ENCODE results near the gene RASA2.
"Not testable (repeated sequence)": the region's sequence is repeated elsewhere in the genome, so short reads cannot be mapped to it uniquely, and the experiment has no call there.

Gene RASA2

DNA sequence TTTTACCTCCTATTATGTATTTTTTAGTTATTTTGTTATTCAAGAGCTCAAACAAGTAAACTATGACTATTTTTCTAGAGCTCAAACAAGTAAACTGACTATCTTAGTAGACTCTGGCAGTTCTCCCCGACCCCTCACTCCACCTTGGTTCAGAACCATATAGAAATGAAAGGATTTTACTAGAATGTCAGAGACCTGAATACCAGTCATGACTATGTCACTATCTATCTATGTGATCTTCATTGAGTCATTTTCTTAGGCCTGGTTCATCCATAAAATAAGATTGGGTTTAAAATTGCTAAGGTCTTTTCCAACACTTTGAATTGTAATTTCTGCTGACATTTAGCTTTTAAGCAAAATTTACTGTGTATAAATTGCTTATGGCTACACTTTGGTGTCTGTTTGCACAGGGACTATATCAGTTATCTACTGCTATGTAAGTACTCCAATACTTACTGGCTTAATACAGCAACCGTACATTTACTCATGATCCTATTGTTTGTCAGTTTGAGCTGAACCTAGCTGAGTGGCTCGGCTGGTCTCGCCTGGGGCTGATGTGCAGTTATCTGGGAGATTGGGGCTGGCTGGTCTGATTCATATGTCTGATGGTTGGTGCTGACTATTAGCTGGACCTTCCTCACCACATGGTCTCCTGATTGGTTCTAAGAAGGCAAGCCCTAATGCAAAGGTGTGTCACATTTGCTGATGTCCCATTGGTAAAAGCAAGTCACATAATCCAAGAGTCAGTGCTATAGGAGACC lies 37.0 kb downstream of the RASA2 start:
- no peaks in the 10 kb centered on the region for H3K27me3 Mint-ChIP-seq
- H3K36me3 Mint-ChIP-seq (ENCODE audit: low read depth): peaks cover 43% of the 10 kb centered on the region
- H3K9me3 Mint-ChIP-seq: no peaks in the 10 kb centered on the region
- no peak overlapping the region for H3K4me3 Mint-ChIP-seq
- H3K4me1 Mint-ChIP-seq (ENCODE audit: low read depth): peaks cover 19% of the 10 kb centered on the region
- H3K27ac Mint-ChIP-seq: no peak overlapping the region
- intact Hi-C loops (cut with micrococcal nuclease): no loop called here

GRCh38 chr3:141524988-141525387 lies 38.2 kb downstream of the RASA2 start:
- intact Hi-C loops (cut with micrococcal nuclease): no loop called here
- Mint-ChIP-seq H3K4me1 (ENCODE audit: low read depth) (peaks cover 29% of the 10 kb centered on the region), H3K27ac (no peak overlapping the region), H3K9me3 (no peaks in the 10 kb centered on the region), H3K36me3 (ENCODE audit: low read depth) (peaks cover 36% of the 10 kb centered on the region), H3K27me3 (no peaks in the 10 kb centered on the region), H3K4me3 (no peak overlapping the region)

DNA sequence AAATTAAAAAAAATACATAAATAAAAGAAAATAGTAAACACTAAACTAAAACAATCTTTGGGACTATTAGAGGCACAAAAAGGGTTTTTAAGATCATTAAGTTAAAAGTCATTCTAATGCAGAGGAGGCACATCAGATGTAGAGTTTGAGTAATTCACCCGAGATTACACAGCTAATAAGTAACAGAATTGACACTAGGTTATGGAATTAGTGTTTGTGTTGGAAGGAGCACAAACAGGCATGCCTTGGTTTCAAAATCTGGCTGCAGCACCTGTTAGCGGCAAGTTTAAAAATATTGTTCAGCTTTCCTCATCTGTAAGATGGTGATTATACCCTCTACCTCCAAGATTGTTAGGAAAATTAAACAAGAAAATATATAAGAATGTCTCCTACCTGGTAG lies 39.0 kb downstream of the RASA2 start:
- intact Hi-C loops (cut with micrococcal nuclease): no loop called here
- Mint-ChIP-seq H3K27me3 (no peaks in the 10 kb centered on the region), H3K4me1 (ENCODE audit: low read depth) (peaks cover 37% of the 10 kb centered on the region), H3K27ac (no peak overlapping the region), H3K36me3 (ENCODE audit: low read depth) (peaks cover 27% of the 10 kb centered on the region), H3K4me3 (no peak overlapping the region), H3K9me3 (no peaks in the 10 kb centered on the region)

DNA sequence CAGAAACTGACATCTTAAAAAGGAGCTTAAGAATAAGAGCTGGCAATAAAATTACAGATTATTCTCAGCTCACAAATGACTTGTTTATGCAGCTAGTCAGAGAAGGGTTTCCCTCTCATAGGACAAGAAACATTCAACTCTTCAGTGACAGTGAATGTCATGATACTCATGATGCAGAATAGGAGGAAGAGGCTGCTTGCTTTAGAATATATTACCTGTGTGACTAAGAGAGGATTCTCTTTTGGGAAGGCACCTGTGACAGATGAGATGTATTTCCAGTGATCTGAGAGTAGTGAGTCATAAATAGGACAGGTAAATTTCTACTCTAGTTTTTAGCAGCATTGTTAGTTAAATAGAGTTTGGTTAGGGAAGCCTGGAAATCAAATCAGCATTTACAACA lies 39.9 kb downstream of the RASA2 start:
- intact Hi-C loops (cut with micrococcal nuclease): no loop called here
- no peak overlapping the region for H3K4me3 Mint-ChIP-seq
- H3K9me3 Mint-ChIP-seq: no peaks in the 10 kb centered on the region
- H3K27me3 Mint-ChIP-seq: no peaks in the 10 kb centered on the region
- no peak overlapping the region for H3K27ac Mint-ChIP-seq
- H3K4me1 Mint-ChIP-seq (ENCODE audit: low read depth): peaks cover 38% of the 10 kb centered on the region
- peaks cover 21% of the 10 kb centered on the region for H3K36me3 Mint-ChIP-seq (ENCODE audit: low read depth)

- H3K27ac Mint-ChIP-seq: peak overlapping the region; percentile 25
- no peaks in the 10 kb centered on the region for H3K27me3 Mint-ChIP-seq
- peaks cover 43% of the 10 kb centered on the region for H3K4me1 Mint-ChIP-seq (ENCODE audit: low read depth)
- H3K36me3 Mint-ChIP-seq (ENCODE audit: low read depth): peaks cover 14% of the 10 kb centered on the region
- intact Hi-C loops (cut with micrococcal nuclease): no loop called here
- no peaks in the 10 kb centered on the region for H3K9me3 Mint-ChIP-seq
- no peak overlapping the region for H3K4me3 Mint-ChIP-seq
These were observed 42.0 kb downstream of the RASA2 start for GRCh38 chr3:141528800-141529199.

GRCh38 chr3:141529256-141529655 lies 42.4 kb downstream of the RASA2 start:
- Mint-ChIP-seq H3K4me1 (ENCODE audit: low read depth) (peaks cover 39% of the 10 kb centered on the region), H3K36me3 (ENCODE audit: low read depth) (peaks cover 10% of the 10 kb centered on the region)

GRCh38 chr3:141529717-141530414 lies 43.0 kb downstream of the RASA2 start:
- H3K4me3 Mint-ChIP-seq: no peak overlapping the region
- H3K36me3 Mint-ChIP-seq (ENCODE audit: low read depth): peaks cover 9% of the 10 kb centered on the region
- peaks cover 35% of the 10 kb centered on the region for H3K4me1 Mint-ChIP-seq (ENCODE audit: low read depth)
- H3K27ac Mint-ChIP-seq: peak overlapping the region; percentile 70
- H3K9me3 Mint-ChIP-seq: no peaks in the 10 kb centered on the region
- intact Hi-C loops (cut with micrococcal nuclease): no loop called here
- no peaks in the 10 kb centered on the region for H3K27me3 Mint-ChIP-seq

More at GRCh38 chr3:141529256-141529655, 42.4 kb downstream of the RASA2 start:
- Mint-ChIP-seq H3K27me3 (no peaks in the 10 kb centered on the region), H3K9me3 (no peaks in the 10 kb centered on the region), H3K27ac (peak overlapping the region; percentile 25), H3K4me3 (no peak overlapping the region)
- intact Hi-C loops (cut with micrococcal nuclease): no loop called here

DNA sequence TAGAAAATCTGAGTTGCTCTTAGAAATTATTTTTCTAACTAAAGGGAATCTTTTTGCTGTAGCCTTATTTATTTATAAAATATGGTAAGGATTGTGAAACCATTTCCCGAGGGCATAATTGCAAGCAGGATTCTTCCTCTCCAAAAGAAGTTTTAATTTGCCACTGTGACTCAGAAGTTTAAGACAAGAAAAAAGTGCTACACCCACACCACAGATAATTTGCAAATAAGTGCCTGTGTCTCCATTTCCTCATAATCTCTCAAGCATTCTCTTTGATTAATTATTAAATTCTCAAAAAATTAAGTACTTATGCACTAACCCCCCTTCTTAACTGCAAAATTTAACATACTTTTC lies 43.6 kb downstream of the RASA2 start:
- Mint-ChIP-seq H3K27me3 (no peaks in the 10 kb centered on the region), H3K27ac (peak overlapping the region; percentile 70), H3K4me1 (ENCODE audit: low read depth) (peaks cover 31% of the 10 kb centered on the region), H3K4me3 (no peak overlapping the region), H3K9me3 (peaks cover 4% of the 10 kb centered on the region), H3K36me3 (ENCODE audit: low read depth) (peaks cover 14% of the 10 kb centered on the region)
- intact Hi-C loops (cut with micrococcal nuclease): no loop called here

DNA sequence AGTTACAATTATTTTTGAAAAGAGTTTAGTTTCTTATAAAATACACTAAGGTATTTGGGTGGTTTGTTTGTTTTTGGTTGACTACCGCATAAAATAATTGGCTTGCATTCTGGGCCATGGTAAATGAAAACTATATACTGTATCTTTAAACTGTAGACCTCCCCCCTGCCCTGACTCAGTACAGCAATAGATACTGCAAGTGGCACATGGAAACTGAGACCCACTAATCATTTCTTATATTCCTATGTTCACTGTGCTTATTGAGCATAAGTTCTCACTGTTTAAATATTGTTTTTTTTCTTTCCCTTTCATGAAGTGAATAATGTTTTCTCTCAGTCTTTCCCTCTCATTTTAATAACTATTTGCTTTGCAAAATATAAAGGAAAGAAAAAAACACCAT lies 45.8 kb downstream of the RASA2 start:
- H3K4me1 Mint-ChIP-seq (ENCODE audit: low read depth): peaks cover 24% of the 10 kb centered on the region
- intact Hi-C loops (cut with micrococcal nuclease): no loop called here
- no peak overlapping the region for H3K27ac Mint-ChIP-seq
- no peak overlapping the region for H3K4me3 Mint-ChIP-seq
- peaks cover 30% of the 10 kb centered on the region for H3K36me3 Mint-ChIP-seq (ENCODE audit: low read depth)
- H3K27me3 Mint-ChIP-seq: no peaks in the 10 kb centered on the region
- H3K9me3 Mint-ChIP-seq: peaks cover 13% of the 10 kb centered on the region

- H3K4me3 Mint-ChIP-seq; H3K27ac Mint-ChIP-seq; H3K4me1 Mint-ChIP-seq (ENCODE audit: low read depth); intact Hi-C loops (cut with micrococcal nuclease); H3K27me3 Mint-ChIP-seq: not testable (repeated sequence)
- H3K9me3 Mint-ChIP-seq: peaks cover 13% of the 10 kb centered on the region
- H3K36me3 Mint-ChIP-seq (ENCODE audit: low read depth): peaks cover 41% of the 10 kb centered on the region
These were observed 49.2 kb downstream of the RASA2 start for GRCh38 chr3:141536017-141536416.

- Mint-ChIP-seq H3K4me3 (no peak overlapping the region), H3K4me1 (ENCODE audit: low read depth) (peaks cover 3% of the 10 kb centered on the region), H3K27me3 (no peaks in the 10 kb centered on the region), H3K27ac (no peak overlapping the region), H3K36me3 (ENCODE audit: low read depth) (peaks cover 52% of the 10 kb centered on the region), H3K9me3 (peaks cover 13% of the 10 kb centered on the region)
- intact Hi-C loops (cut with micrococcal nuclease): no loop called here
These were observed 51.0 kb downstream of the RASA2 start for GRCh38 chr3:141537856-141538255.

DNA sequence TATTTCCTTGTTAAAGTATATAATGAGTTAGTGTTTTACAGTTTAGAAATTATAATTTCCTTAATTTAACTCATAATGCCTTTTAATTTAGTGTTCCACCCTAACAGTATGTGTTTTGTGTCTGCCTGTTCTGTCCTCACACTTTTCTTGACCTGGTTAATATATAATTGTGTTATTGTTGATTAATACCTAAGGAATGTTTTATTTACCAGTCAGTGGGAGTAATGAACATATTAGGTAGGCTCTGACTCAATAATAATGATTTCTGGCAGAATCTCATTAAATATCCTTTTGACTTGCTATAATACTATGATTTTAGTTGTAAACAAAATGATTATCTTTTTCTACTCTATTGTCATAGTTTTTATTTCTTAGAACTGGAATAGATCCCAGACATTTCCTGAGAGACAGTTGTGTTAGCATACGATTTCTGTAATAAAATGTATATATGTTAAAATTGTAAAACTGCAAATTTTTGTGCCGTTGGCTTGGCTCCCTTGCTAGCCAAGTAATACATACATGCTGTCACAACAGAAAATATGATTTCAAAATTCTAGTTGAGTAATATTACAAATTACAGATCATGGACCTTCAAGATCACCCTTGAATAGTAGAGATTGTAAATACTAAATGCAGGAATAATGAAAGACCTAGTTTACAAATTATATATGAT lies 51.9 kb downstream of the RASA2 start:
- intact Hi-C loops (cut with micrococcal nuclease): no loop called here
- H3K36me3 Mint-ChIP-seq (ENCODE audit: low read depth): peaks cover 57% of the 10 kb centered on the region
- H3K4me1 Mint-ChIP-seq (ENCODE audit: low read depth): no peaks in the 10 kb centered on the region
- H3K9me3 Mint-ChIP-seq: peaks cover 21% of the 10 kb centered on the region
- no peaks in the 10 kb centered on the region for H3K27me3 Mint-ChIP-seq
- no peak overlapping the region for H3K27ac Mint-ChIP-seq
- no peak overlapping the region for H3K4me3 Mint-ChIP-seq

- no peak overlapping the region for H3K4me3 Mint-ChIP-seq
These were observed 52.8 kb downstream of the RASA2 start for GRCh38 chr3:141539431-141540187.

GRCh38 chr3:141540531-141540930 lies 53.7 kb downstream of the RASA2 start:
- Mint-ChIP-seq H3K4me3 (no peak overlapping the region), H3K4me1 (ENCODE audit: low read depth) (peaks cover 14% of the 10 kb centered on the region), H3K9me3 (peaks cover 28% of the 10 kb centered on the region), H3K27ac (no peak overlapping the region), H3K36me3 (ENCODE audit: low read depth) (peaks cover 67% of the 10 kb centered on the region), H3K27me3 (no peaks in the 10 kb centered on the region)
- intact Hi-C loops (cut with micrococcal nuclease): no loop called here

More at GRCh38 chr3:141539431-141540187, 52.8 kb downstream of the RASA2 start:
- Mint-ChIP-seq H3K4me1 (ENCODE audit: low read depth) (peaks cover 6% of the 10 kb centered on the region), H3K9me3 (peaks cover 30% of the 10 kb centered on the region), H3K27me3 (no peaks in the 10 kb centered on the region), H3K36me3 (ENCODE audit: low read depth) (peaks cover 66% of the 10 kb centered on the region), H3K27ac (no peak overlapping the region)
- intact Hi-C loops (cut with micrococcal nuclease): no loop called here

Measured in dendritic cell treated with granulocyte-macrophage colony-stimulating factor and Interleukin-4, amounts not matched to agents 40 ng/mL and 50 ng/mL, for 4 days (primary cell).